ENCODE data around the gene CALB2.

- no peak for TF ChIP-seq CTCF (IDR thresholded peaks at IDR 0.05)
- no peak for TF ChIP-seq ZFX (IDR thresholded peaks at IDR 0.05; ENCODE audit: borderline replicate concordance)
Observed at GRCh38 chr16:71338632-71339031, 19.9 kb upstream of the CALB2 start.

Measured in 22Rv1 (cell line).